Measurements from ENCODE around the gene AZU1. TPM values are rescaled to one million over a fixed set of nuclear protein-coding genes. Genes with fewer than 3 reads are reported as not detected.

The AZU1 gene
- total RNA-seq, 2 donors from 2014 or later, result 6.9 TPM; not detected in 1

- Histone ChIP-seq H3K4me3 (no peak overlapping the region), H3K4me1 (replicated peaks) (no peaks in the 10 kb centered on the region), H3K9me3 (no peaks in the 10 kb centered on the region), H3K27me3 (replicated peaks; ENCODE audit: insufficient read depth) (no peaks in the 10 kb centered on the region), H3K27ac (no peak overlapping the region), H3K36me3 (peaks cover 17 to 36% of the 10 kb centered on the region in 2 donors)
- no peak for TF ChIP-seq POLR2AphosphoS5 (IDR thresholded peaks at IDR 0.05)
- no peak for TF ChIP-seq POLR2A (IDR thresholded peaks at IDR 0.05)
- TF ChIP-seq CTCF (IDR thresholded peaks at IDR 0.05), result no peak
- intact Hi-C loops (cut with DNase I), result no loop called here
- 89% methylated on average over 68 of the region's 72 CpGs for WGBS
- DNase-seq (ENCODE audit: low spot score), result no peak
Observed at GRCh38 chr19:812747-813218, 14.9 kb upstream of the AZU1 start.

GRCh38 chr19:813219-814151, 14.2 kb upstream of the AZU1 start:
- no peak overlapping the region for H3K4me3 ChIP-seq
- WGBS, result 93% methylated on average over 60 of the region's 87 CpGs
- H3K27ac ChIP-seq, result no peak overlapping the region
- H3K36me3 ChIP-seq, result peaks cover 10 to 29% of the 10 kb centered on the region in 2 donors
- no peaks in the 10 kb centered on the region for H3K27me3 ChIP-seq (replicated peaks; ENCODE audit: insufficient read depth)
- DNase-seq (ENCODE audit: low spot score), result no peak
- no peaks in the 10 kb centered on the region for H3K4me1 ChIP-seq (replicated peaks)
- H3K9me3 ChIP-seq, result no peaks in the 10 kb centered on the region
- intact Hi-C loops (cut with DNase I), result no loop called here
- no peak for TF ChIP-seq CTCF (IDR thresholded peaks at IDR 0.05)
- TF ChIP-seq POLR2A (IDR thresholded peaks at IDR 0.05), result no peak
- TF ChIP-seq POLR2AphosphoS5 (IDR thresholded peaks at IDR 0.05), result no peak

GRCh38 chr19:814152-815078, 13.2 kb upstream of the AZU1 start:
- no peak for DNase-seq (ENCODE audit: low spot score)

More at GRCh38 chr19:814152-815078, 13.2 kb upstream of the AZU1 start:
- intact Hi-C loops (cut with DNase I), result no loop called here
- Histone ChIP-seq H3K27ac (no peak overlapping the region), H3K4me3 (no peak overlapping the region), H3K36me3 (peaks cover 8 to 20% of the 10 kb centered on the region in 2 donors), H3K4me1 (replicated peaks) (no peaks in the 10 kb centered on the region), H3K27me3 (replicated peaks; ENCODE audit: insufficient read depth) (no peaks in the 10 kb centered on the region), H3K9me3 (no peaks in the 10 kb centered on the region)
- 87% methylated on average over 43 of the region's 49 CpGs for WGBS
- no peak for TF ChIP-seq POLR2A (IDR thresholded peaks at IDR 0.05)
- TF ChIP-seq POLR2AphosphoS5 (IDR thresholded peaks at IDR 0.05), result no peak
- no peak for TF ChIP-seq CTCF (IDR thresholded peaks at IDR 0.05)

Data from prostate gland (tissue), 2 donors.